Gastroesophageal sphincter (tissue), 3 donors: ENCODE data around the gene SLC29A4.

ENCODE experiments used
- EP300 ChIP-seq: sonication (generic); formaldehyde crosslinking; IDR thresholded peaks from one replicate; pipeline ENCODE4 v1.6.1; 2017; ENCODE audit warnings: antibody characterized with exemption, mild to moderate bottlenecking
- POLR2AphosphoS5 ChIP-seq: sonication (generic); formaldehyde crosslinking; IDR thresholded peaks from one replicate; pipeline ENCODE4 v1.6.1; 2017; ENCODE audit warnings: antibody characterized with exemption
- TF ChIP-seq, protein P1 (sequence below), 4 experiments: fragments of 200-600 bp in 2 of 4; fragments of 450-650 bp in 2 of 4; sonication (generic) in 1 of 4; IDR thresholded peaks; one replicate each; pipeline ENCODE4 v1.5.1; 2017 to 2019; ENCODE audit warnings: antibody characterized with exemption in 4 of 4, mild to moderate bottlenecking in 2 of 4, moderate library complexity in 2 of 4

DNA sequence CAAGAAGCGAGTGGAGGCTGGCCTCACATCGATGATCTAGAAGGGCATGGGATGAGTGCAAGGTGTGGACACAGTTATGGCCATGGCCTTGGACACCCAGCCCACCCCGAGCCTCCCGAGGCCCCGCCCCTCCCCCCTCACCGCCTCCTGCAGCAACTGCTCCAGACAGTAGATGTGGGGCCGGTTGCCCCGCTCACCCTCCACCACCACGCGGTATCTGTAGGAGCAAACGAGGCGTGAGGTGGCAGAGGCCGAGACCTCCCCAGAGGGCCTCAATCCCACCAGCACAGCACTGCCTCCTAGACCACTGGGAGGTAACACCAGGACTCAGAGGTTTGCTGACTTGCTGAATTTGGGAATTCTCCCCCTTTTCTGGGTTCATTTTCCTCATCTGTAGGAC, 37.6 kb downstream of the SLC29A4 start:
- TF ChIP-seq, protein P1, sequence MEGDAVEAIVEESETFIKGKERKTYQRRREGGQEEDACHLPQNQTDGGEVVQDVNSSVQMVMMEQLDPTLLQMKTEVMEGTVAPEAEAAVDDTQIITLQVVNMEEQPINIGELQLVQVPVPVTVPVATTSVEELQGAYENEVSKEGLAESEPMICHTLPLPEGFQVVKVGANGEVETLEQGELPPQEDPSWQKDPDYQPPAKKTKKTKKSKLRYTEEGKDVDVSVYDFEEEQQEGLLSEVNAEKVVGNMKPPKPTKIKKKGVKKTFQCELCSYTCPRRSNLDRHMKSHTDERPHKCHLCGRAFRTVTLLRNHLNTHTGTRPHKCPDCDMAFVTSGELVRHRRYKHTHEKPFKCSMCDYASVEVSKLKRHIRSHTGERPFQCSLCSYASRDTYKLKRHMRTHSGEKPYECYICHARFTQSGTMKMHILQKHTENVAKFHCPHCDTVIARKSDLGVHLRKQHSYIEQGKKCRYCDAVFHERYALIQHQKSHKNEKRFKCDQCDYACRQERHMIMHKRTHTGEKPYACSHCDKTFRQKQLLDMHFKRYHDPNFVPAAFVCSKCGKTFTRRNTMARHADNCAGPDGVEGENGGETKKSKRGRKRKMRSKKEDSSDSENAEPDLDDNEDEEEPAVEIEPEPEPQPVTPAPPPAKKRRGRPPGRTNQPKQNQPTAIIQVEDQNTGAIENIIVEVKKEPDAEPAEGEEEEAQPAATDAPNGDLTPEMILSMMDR (IDR thresholded peaks at IDR 0.05), result no peak
- TF ChIP-seq EP300 (no peak), POLR2AphosphoS5 (no peak)
